Nephron progenitor cell (in vitro differentiated cells): ENCODE measurements around the gene MAGEB17.

Source experiments
- DNase-seq: peaks from one replicate; pipeline ENCODE4 v3.0.0; 2021
- H3K27ac Mint-ChIP-seq: 2 replicates; pipeline ENCODE4 v1.8.0; 2021; ENCODE audit warnings: mild to moderate bottlenecking, moderate library complexity, mixed read lengths
- H3K27me3 Mint-ChIP-seq: 2 replicates; pipeline ENCODE4 v1.8.0; 2021; ENCODE audit warnings: mild to moderate bottlenecking, low read depth, mixed read lengths; ENCODE audit not compliant: poor library complexity
- H3K36me3 Mint-ChIP-seq: 2 replicates; pipeline ENCODE4 v1.8.0; 2021; ENCODE audit warnings: low read depth, mixed read lengths
- H3K4me1 Mint-ChIP-seq: 2 replicates; pipeline ENCODE4 v1.8.0; 2021; ENCODE audit warnings: mixed read lengths
- H3K4me3 Mint-ChIP-seq: 2 replicates; pipeline ENCODE4 v1.8.0; 2021; ENCODE audit warnings: mild to moderate bottlenecking, moderate library complexity, mixed read lengths
- H3K9me3 Mint-ChIP-seq: 2 replicates; pipeline ENCODE4 v1.8.0; 2021; ENCODE audit warnings: mild to moderate bottlenecking, moderate library complexity, mixed read lengths
- TF ChIP-seq, protein P1 (sequence below): fragments of 200-600 bp; sonication (generic); IDR thresholded peaks from 2 replicates; pipeline ENCODE4 v1.5.0; 2021; ENCODE audit warnings: antibody characterized with exemption

MAGEB17 gene

DNA sequence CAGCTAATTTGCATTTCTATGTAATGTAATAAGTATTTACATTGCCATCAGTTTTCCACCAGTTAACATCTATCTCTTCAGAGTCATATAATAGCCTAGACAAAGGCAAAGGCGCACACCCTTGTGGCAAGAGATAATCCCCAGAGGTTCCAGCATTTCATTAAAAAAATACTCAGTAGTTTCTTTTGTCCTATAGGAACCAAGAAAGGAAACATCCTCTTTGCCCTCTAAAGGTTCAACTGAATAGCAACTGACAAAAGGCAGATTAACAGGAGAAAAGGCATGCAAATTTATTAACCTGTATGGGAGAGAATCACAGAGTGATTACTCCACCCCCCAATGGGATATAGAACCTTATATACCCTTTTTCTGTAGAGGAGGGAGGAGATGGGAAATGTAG is 48.4 kb downstream of the MAGEB17 start:
- Mint-ChIP-seq H3K4me3 (no peak overlapping the region), H3K27ac (no peak overlapping the region)
- TF ChIP-seq, protein P1, sequence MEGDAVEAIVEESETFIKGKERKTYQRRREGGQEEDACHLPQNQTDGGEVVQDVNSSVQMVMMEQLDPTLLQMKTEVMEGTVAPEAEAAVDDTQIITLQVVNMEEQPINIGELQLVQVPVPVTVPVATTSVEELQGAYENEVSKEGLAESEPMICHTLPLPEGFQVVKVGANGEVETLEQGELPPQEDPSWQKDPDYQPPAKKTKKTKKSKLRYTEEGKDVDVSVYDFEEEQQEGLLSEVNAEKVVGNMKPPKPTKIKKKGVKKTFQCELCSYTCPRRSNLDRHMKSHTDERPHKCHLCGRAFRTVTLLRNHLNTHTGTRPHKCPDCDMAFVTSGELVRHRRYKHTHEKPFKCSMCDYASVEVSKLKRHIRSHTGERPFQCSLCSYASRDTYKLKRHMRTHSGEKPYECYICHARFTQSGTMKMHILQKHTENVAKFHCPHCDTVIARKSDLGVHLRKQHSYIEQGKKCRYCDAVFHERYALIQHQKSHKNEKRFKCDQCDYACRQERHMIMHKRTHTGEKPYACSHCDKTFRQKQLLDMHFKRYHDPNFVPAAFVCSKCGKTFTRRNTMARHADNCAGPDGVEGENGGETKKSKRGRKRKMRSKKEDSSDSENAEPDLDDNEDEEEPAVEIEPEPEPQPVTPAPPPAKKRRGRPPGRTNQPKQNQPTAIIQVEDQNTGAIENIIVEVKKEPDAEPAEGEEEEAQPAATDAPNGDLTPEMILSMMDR = no peak

More for the DNA sequence above, 48.4 kb downstream of the MAGEB17 start:
- peaks cover 6% of the 10 kb centered on the region for H3K9me3 Mint-ChIP-seq
- no peaks in the 10 kb centered on the region for H3K4me1 Mint-ChIP-seq
- DNase-seq = no peak
- H3K27me3 Mint-ChIP-seq = no peaks in the 10 kb centered on the region
- no peaks in the 10 kb centered on the region for H3K36me3 Mint-ChIP-seq
